Measurements from ENCODE around the gene GALNT17.
"Not testable (repeated sequence)": the region's sequence is repeated elsewhere in the genome, so short reads cannot be mapped to it uniquely, and the experiment has no call there.

Gene GALNT17

GRCh38 chr7:71696511-71696910, 564.6 kb downstream of the GALNT17 start:
- no peak for DNase-seq (ENCODE audit: low read depth)

GRCh38 chr7:71697400-71697799, 565.5 kb downstream of the GALNT17 start:
- no peak for DNase-seq (ENCODE audit: low read depth)

GRCh38 chr7:71705217-71705616, 573.3 kb downstream of the GALNT17 start:
- no peak for DNase-seq (ENCODE audit: low read depth)

- DNase-seq (ENCODE audit: low read depth), result no peak
Measured at GRCh38 chr7:71705901-71706596, 574.1 kb downstream of the GALNT17 start.

- no peak for DNase-seq (ENCODE audit: low read depth)
Measured at GRCh38 chr7:71706597-71706975, 574.6 kb downstream of the GALNT17 start.

DNA sequence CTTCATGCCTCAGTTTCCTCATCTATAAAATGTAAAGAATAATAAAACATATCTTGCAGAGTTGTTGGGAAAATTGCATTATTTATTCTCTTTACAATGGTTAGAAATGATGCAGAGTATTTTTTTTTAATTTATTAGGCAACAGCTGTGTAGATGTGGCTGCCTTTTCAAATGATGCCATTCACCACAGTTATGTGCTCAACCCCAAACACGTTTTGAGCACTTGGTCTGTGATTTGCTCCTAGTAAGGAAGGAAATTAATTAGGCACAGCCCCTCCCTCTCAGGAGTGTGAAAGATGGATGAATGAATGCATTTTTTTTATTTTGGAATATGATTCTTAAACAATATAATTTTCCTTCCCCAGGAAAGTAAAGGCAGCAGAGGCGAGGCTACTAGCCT, 575.1 kb downstream of the GALNT17 start:
- DNase-seq (ENCODE audit: low read depth), result no peak

DNA sequence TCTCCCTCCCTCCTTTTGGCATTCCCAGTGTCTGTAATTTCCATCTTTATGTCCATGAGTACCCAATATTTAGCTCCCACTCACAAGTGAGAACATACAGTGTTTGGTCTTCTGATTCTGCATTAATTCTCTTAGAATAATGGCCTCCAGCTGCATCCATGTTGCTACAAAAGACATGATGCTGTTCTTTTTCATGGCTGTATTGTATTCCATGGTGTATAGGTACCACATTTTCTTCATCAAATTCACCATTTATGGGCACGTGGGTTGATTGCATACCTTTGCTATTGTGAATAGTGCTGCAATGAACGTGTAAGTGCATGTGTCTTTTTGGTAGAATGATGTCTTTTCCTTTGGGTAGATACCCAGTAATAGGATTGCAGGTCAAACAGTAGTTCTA, 576.8 kb downstream of the GALNT17 start:
- DNase-seq (ENCODE audit: low read depth), result no peak

DNA sequence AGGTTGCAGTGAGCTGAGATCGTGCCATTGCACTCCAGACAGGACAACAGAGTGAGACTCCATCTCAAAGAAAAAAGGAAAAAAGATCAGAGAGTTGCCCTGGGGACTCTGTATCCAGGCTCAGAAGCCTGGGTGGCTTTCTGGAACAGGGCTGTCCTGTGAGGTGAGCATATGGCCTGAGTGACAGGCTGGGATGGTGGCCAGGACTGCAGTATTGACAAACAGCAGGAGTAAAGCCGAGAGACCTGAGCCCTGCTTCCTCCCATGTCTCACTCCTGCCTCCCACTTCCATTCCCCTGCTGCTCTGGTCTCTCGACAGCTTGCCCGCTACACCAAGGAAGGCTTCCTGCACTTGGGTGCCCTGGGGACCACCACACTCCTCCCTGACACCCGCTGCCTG, 578.5 kb downstream of the GALNT17 start:
- no peak for DNase-seq (ENCODE audit: low read depth)

GRCh38 chr7:71712653-71713180, 580.8 kb downstream of the GALNT17 start:
- no peak for DNase-seq (ENCODE audit: low read depth)

DNA sequence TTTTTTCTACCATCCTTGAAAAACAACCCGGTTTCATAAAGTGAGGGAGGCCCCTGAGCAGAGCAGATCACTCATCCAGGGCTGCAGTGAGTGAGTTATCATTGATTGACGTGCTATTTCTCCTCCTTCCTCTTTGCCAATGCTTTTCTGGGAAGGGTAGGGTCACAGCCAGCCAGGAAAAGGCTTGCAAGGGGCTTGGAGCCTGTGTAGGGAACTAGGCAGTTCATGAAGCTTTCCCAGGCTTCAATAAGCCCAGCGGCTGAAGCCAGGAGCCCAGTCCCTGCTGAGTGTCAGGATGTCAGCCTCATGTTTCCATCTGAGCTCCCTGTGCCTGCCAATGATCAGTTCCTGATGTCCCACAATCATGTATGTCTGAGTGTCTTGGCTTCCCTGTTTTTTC, 584.7 kb downstream of the GALNT17 start:
- no peak for DNase-seq (ENCODE audit: low read depth)

GRCh38 chr7:71718563-71718962, 586.6 kb downstream of the GALNT17 start:
- DNase-seq (ENCODE audit: low read depth), result no peak

GRCh38 chr7:71721742-71722141, 589.8 kb downstream of the GALNT17 start:
- DNase-seq (ENCODE audit: low read depth), result no peak

- DNase-seq (ENCODE audit: low read depth), result no peak
Measured at GRCh38 chr7:71723859-71724258, 591.9 kb downstream of the GALNT17 start.

DNA sequence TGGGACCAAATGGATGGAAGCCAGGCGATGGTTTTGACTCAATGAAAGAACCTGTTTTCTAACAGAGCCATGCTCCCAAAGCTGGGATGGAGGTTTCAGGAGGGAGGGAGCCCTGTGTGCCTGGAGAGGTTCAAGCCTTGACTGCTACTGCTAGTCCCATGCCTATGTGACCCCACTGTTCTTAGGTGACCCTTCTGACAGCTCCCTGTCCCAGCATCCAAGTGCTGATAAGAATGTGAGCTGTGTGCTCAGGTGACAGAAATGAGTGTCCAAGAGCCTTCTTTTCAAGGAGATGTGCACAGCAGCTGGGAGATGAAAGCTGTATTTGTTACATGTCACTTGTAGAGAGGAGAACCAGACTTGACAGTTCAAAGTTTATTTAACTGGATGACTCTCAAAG, 595.4 kb downstream of the GALNT17 start:
- no peak for DNase-seq (ENCODE audit: low read depth)

- DNase-seq (ENCODE audit: low read depth), result no peak
Measured at GRCh38 chr7:71731740-71732139, 599.8 kb downstream of the GALNT17 start.

DNA sequence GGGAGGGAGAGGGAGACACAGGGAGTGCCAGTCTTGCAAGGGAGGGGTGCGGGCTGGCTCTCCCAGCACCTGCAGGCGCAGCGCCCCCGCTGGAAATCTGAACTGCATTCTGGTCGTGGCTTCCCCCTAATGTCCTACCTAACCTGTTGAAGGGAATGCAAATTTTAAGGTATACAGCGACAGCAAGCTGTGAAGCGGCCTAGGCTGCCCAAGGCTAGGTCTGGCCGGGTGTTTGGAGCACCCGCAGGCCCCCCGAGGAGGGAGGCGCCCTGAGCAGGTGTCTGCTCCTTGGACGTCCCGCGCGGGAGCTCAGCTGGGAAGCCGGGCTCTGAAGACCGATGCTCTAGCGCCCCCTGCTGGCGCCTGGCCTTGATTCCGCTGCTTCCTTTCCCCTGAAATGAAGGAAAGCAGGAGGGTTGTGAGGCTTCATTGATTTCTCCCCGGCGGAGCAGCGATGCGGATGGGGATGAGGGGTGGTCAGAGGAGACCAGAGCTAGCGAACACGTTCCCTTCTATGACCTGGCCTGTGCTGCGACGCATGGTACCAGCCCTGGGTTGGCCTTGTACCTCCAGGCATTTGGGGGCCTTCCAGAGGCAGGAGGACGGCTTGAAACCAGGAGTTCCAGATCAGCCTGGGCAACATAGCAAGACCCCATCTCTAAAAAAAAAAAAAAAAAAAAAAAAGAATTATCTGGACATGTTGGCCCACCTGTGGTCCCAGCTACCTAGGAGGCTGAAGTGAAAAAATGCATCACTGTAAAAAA, 601.3 kb downstream of the GALNT17 start:
- DNase-seq (ENCODE audit: low read depth), result peak; percentile 17

DNA sequence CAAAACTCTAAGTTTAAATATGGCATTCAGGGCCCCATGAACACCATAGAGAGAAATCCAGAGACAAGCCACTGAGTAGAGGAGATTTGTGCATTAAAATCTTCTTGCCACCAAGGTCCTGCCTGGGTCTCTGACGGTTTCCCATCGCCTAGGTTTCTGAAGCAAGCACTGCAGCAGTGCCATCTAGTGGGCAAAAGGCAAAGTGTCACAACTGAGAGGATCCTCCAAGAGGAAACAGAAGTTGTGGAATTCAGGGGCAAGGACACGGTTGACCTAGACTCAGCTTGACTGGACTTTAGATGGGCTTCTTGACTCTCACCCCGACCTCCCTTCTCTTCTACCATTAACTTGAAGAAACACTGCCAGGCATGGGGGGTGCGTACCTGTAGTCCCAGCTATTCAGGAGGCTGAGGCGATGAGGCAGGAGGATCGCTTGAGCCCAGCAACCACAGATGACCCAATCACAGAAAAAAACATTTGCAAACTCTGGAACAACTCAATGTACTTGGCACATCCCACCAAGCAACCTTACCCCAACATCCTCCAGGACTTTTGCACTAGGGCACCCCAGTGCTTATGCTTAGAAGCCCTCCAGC, 604.1 kb downstream of the GALNT17 start:
- peak; percentile 24 for DNase-seq (ENCODE audit: low read depth)

DNA sequence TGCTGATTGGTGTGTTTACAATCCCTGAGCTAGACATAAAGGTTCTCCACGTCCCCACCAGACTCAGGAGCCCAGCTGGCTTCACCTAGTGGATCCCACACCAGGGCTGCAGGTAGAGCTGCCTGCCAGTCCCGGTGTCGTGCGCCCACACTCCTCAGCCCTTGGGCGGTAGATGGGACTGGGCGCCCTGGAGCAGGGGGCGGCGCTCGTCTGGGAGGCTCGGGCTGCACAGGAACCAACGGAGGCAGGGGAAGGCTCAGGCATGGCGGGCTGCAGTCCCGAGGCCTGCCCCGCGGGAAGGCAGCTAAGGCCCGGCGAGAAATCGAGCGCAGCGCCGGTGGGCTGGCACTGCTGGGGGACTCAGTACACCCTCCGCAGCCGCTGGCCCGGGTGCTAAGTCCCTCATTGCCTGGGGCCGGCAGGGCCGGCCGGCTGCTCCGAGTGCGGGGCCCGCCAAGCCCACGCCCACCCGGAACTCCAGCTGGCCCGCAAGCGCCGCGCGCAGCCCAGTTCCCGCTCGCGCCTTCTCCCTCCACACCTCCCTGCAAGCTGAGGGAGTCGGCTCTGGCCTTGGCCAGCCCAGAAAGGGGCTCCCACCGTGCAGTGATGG, 606.1 kb downstream of the GALNT17 start:
- DNase-seq (ENCODE audit: low read depth), result not testable (repeated sequence)

DNA sequence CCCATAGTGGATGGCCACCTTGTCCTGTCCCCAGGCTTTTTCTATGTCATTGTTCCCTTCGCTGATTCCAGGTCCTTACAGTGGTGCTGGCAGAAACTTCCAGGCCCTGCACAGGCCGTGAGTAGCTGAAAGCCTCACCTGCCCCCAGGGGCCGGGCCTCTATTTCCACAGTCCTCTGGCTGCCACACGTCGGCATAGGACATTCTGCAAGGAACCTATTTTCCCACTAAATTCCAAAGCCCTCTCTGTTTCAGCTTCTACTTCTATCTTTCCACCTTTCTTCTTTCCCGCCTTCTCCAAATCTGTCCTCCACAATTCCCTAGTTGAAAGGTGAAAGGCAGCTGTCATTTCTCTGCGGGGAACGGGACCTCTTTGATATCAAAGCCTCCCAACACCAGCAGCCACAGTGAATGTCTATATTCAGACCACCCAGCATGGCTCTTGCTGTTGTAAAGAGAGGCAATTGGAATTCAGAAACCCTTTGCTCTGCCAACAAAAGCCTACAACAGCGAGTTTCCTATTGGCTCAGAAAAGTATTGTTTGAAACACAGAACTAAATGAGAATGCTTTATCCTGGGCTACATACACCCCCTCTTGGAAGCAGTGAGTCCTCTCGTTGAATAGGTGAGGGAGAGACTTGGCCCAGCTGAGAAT, 607.7 kb downstream of the GALNT17 start:
- DNase-seq (ENCODE audit: low read depth), result no peak

GRCh38 chr7:71740174-71740560, 608.2 kb downstream of the GALNT17 start:
- no peak for DNase-seq (ENCODE audit: low read depth)

- DNase-seq (ENCODE audit: low read depth), result no peak
Measured at GRCh38 chr7:71746006-71746405, 614.1 kb downstream of the GALNT17 start.

- no peak for DNase-seq (ENCODE audit: low read depth)
Measured at GRCh38 chr7:71750290-71750689, 618.3 kb downstream of the GALNT17 start.
